Transverse colon (tissue), 3 donors: ENCODE data around the gene ANKRD11.

Experiments
- POLR2A ChIP-seq: fragments of 450-650 bp; IDR thresholded peaks from one replicate; pipeline ENCODE4 v1.6.1; 2016; ENCODE audit warnings: antibody characterized with exemption, mild to moderate bottlenecking, moderate library complexity
- TF ChIP-seq, protein P1 (sequence below), 5 experiments: fragments of 200-600 bp in 3 of 5; fragments of 450-650 bp in 2 of 5; sonication (generic) in 3 of 5; IDR thresholded peaks; 1 replicate in 2 of 5; 2 replicates in 3 of 5; pipeline ENCODE4 v1.5.1; 2016 to 2017; ENCODE audit warnings: antibody characterized with exemption in 5 of 5, inconsistent platforms in 3 of 5, mild to moderate bottlenecking in 2 of 5, moderate library complexity in 1 of 5

DNA sequence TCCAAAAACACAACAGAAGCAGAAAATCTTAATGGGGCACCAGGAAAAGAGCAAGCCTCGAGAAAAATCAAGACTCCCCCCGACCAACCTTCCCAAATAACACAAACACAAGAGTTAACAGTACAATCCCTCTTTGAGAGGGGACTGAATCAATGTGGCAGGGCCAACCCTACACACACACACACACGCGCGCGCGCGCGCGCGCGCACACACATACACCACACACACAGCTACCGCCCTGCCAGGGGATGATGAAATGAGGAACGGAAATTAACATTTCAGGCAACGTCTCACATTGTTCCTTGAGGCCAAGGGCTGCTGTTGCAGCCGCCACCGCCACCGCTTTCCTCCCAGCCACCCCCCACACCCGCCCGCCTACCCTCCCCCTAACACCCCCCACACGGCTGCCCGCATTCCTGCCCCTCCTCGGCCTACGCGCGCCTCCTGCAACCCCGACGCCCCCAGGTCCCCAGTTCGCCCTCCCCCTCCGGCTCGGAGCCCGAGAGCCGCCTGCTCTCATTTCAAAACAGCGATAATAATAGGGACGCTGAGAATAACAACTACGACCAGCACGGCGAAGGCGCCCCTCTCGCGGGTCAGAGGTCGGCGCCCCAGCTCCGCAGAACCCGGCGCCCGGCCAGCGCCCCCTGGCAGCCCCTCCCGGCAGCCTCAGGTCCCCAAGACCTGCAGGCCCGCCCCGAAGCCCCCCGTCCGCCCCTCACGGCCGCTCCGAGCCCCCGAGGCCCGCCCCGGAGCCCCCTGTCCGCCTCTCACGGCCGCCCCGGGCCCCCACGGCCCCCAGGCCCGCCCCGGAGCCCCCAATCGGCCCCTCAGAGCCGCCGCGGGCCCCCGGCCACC is 1.1 kb downstream of the ANKRD11 start:
- peak; percentile 72 for TF ChIP-seq POLR2A
- TF ChIP-seq, protein P1, sequence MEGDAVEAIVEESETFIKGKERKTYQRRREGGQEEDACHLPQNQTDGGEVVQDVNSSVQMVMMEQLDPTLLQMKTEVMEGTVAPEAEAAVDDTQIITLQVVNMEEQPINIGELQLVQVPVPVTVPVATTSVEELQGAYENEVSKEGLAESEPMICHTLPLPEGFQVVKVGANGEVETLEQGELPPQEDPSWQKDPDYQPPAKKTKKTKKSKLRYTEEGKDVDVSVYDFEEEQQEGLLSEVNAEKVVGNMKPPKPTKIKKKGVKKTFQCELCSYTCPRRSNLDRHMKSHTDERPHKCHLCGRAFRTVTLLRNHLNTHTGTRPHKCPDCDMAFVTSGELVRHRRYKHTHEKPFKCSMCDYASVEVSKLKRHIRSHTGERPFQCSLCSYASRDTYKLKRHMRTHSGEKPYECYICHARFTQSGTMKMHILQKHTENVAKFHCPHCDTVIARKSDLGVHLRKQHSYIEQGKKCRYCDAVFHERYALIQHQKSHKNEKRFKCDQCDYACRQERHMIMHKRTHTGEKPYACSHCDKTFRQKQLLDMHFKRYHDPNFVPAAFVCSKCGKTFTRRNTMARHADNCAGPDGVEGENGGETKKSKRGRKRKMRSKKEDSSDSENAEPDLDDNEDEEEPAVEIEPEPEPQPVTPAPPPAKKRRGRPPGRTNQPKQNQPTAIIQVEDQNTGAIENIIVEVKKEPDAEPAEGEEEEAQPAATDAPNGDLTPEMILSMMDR (IDR thresholded peaks at IDR 0.05), result peak; percentile 36 to 64 (median 38)
